Measurements from ENCODE around the gene ETS1. TPM values are rescaled to one million over a fixed set of nuclear protein-coding genes. Genes with fewer than 3 reads are reported as not detected.

Gene ETS1
- total RNA-seq, 1 donor from 2014 or later, result 53.4 TPM

DNA sequence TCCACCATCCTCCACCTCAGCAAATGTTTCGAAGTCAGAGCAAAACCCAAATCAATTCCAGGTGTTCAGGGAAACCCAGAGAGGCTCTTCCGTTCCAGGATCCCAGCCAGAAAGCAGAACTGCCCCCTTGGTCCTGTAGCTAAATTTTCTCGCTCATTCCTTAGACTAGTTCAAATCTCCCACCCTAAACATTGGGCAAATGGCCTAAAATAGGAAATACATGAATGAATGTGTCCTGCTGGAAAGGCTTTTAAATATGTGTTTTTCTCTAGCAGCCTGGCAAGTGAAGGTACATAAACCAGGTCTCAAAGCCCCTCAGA, 89.6 kb downstream of the ETS1 start:
- ATAC-seq, result no peak

DNA sequence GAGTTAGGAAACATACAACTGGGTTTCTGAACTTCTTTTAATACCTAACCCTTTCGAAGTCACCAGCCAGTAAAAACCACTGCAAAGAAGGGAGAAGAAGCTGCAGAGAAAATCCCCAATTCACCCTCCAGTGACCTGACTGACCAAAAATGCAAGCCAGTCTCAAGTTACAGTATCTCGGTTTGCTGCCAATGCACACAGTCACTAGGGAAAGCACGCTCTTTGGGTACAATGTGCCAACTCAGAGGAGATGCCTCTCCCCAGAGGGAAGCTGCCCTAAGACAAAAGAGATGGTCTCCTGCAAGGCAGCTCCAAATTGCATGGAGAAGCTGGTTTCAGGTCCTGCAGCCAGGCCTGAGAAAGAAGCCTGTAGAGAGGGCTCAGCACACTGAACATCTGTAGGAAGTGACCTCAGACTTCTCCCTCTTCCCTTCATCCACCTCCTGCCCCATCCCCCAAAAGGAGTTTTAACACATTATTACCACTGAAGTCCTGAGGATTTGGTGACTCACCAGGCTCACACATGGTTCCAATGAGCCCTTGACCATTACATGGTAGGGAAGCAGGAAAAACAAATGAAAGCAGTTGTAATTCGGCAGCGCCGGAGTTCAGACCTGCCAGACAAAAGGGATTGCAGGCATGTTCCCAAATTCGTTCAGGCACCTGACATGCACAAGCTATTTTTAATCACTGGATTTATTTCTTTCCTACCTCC, 90.1 kb downstream of the ETS1 start:
- peak; percentile 43 for DNase-seq
- peak; percentile 70 for ATAC-seq
- intact Hi-C loops (cut with micrococcal nuclease), result no loop called here

More for the DNA sequence above, 89.6 kb downstream of the ETS1 start:
- DNase-seq, result no peak
- intact Hi-C loops (cut with micrococcal nuclease), result no loop called here

DNA sequence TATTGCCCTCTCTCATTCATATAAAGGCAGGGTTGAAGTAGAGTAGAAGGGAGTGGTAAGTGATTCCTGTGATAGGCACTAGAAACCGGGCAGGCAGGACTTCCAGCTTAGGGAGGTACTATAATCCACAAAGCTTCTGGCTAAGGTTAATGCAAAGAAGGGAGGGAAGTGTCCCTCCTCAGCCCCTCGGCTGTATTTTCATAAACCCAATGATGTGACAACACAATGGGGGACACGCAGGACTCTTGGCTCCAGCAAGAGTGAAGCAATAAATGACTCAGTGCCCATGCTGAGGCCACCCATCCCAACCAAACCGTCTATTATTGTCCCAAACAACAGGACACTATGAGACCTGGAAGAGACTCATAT, 90.7 kb downstream of the ETS1 start:
- peak; percentile 36 for ATAC-seq

DNA sequence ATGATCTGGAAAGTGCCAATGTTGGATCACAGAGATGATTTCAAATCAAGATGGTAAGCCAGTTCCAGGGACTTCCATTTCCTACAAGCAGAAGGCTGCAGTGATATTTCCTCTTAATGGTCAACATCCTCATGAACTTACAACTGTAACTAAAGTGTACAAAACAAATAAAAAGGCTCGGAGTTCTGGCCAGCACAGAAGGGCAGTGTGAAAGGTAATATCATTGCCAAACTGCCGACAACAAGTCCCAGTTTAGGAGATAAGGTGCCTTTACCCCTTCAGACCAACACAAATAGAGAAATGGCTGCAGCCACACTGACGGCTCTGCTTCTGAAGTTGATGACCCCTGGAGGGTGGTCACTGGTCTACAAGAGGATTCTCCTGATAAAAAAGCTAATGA, 91.1 kb downstream of the ETS1 start:
- DNase-seq (no peak), ATAC-seq (peak; percentile 12)
- intact Hi-C loops (cut with micrococcal nuclease), result no loop called here

More for the DNA sequence above, 90.7 kb downstream of the ETS1 start:
- intact Hi-C loops (cut with micrococcal nuclease), result no loop called here
- no peak for DNase-seq

DNA sequence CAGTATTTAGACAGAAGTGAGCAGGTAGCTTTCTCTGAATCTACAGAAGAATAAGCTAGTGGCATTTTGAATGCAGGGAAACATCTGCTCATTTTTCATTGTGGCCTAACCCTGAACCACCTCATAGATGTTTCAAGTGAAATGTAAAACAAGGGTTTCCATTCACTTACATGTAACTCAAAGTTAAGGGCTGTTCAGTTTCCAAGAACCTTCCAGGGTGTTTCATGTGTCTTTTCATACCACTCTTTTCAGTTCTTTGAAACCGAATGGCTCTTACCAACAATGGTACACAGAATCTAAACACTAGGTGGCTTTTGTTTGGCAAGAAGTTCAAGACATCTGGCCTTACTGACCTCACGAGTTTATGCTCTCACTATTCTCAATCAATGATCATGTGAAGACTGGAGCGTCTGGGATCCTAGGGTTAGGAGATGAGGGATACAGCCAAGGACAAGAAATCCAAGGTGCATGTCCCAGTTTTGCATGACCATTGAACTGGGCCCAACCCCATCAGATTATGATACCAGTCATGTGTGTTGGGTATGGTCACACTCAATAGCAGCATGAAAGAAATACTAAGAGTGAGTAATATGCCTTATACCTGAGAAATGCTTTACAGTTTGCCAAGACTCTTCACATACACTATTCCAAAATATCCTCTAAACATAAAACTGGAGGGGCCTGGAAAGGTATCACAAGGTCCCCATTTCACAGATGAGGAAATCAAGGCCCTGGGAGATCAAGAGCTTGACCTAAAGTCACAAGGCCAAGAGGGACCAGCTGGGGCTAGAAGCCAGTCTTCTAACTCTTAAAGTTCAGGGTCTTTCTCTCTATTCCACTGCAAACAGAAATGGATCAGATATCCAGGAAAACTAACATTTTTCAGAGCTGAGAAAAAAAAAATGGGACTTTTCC, 92.7 kb downstream of the ETS1 start:
- intact Hi-C loops (cut with micrococcal nuclease), result no loop called here
- no peak for ATAC-seq
- no peak for DNase-seq

DNA sequence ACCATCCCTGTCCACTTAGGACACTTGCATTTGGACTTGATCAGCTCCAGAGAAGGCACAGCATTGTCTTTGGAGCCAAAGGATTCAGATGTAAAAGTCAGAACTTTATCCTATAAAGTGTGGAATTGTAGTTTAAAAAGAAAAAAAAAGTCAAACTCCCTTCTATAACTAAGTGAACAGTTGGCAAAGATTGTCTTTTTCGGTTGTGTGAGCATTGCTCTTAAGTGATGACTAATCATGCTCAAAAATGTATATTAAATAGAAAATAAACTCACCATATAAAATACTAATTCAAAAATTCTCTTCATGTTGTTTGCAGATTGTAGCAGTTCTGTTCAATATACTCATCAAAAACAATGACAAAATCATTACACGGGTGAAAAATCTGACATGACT, 93.8 kb downstream of the ETS1 start:
- no peak for DNase-seq
- no peak for ATAC-seq
- intact Hi-C loops (cut with micrococcal nuclease), result no loop called here

DNA sequence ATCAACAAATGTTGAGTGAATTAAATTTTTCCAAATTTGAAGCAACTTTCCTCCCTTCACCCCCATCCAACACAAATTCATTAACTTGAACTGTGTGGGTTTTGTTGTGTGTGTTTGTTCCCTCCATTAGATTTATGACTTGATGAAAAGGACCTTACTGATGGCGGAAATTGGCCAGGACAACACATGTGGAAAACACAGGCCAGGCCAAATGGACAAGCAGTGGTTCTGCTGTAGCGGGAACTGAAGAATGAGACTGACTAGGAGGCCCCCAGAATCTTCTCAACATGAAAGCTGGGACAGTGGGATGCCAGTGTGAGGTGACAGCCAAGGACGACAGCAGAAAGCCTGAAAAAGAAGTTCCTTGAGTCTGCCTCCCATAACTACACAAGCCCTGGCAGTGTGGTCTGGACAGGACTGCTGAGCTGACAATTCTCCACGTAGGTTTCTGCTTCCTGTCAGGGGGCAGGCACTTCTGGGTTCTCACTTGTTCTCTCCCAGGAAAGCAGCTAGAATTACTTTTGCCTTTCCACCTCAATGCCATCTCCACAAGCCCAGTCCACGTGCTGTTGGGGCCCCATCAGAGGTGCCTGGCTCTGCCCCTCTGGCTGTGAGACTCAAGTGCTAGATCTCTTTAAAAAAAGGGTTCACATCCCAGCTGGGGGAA, 94.3 kb downstream of the ETS1 start:
- intact Hi-C loops (cut with micrococcal nuclease), result no loop called here
- DNase-seq (no peak), ATAC-seq (no peak)

DNA sequence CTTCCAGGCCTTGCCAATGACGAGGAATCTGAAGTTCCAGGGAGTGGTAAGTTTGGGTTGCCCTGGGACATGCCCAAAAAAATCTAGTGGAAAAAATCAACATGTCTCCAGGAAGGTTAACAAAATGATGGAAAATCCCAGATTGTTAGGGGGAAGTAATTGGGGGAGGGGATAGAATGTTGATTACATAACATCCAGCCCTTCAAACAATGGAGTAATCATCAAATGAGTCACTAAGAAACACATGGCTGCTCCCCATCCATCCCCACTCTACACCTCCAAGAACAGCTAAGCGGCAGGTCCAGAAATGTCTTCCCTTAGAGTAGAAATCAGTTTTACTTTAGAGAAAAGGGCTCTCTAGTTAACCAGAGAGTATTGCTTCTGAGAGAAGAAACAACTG, 94.9 kb downstream of the ETS1 start:
- intact Hi-C loops (cut with micrococcal nuclease), result no loop called here
- DNase-seq, result no peak
- ATAC-seq, result no peak

DNA sequence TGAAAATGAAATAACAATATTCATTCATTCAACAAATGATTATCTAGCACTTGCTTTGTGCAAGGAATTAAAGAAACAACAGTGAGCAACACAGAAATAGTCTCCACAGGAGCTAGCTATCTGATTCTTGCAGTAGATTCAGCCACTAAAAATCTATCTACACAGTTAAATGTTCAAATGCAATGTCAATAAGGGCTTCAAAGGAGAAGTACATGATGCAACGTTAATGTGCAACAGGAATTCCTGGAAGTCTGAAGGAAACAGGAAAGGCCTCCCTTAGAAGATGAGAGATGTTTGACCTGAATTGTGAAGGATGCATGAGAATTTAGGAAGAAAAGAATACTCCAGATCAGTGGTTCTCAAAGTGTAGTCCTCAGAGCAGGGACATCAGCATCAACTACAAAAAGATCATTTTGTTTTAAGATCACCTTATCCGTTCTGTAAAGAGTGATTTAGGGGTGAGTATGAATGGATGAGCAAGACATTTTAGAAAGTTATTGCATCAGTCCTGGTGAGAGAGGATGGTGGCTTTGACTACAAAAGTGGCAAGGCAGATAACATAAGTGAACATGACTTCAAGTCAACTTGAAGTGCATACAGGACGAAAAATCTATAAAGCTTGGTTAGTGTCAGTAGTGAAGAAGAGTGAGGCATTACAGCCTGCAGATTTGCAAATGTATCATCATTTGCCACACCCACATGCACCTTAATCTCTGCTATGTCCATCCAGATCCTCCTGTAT, 96.0 kb downstream of the ETS1 start:
- intact Hi-C loops (cut with micrococcal nuclease), result no loop called here
- no peak for DNase-seq
- no peak for ATAC-seq

DNA sequence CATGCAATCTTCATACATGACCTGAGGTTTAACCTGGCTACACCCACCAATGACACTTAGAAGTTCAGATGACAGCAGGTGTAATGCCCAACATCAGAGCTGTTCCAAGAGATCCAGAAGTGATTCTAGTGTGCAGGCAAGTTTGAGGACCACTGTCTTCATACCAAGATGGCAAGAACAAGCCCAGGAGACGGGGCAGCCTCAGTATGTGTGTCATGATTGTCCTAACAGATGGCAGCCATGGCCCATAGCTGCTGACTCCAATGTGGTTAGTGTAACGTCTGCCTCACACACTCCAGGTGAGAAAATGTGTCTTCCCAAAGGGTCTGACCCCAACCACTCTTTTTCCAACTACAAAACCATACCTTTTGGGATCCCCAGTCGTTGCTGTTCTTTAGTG, 97.3 kb downstream of the ETS1 start:
- DNase-seq, result no peak
- intact Hi-C loops (cut with micrococcal nuclease), result no loop called here
- ATAC-seq, result no peak

DNA sequence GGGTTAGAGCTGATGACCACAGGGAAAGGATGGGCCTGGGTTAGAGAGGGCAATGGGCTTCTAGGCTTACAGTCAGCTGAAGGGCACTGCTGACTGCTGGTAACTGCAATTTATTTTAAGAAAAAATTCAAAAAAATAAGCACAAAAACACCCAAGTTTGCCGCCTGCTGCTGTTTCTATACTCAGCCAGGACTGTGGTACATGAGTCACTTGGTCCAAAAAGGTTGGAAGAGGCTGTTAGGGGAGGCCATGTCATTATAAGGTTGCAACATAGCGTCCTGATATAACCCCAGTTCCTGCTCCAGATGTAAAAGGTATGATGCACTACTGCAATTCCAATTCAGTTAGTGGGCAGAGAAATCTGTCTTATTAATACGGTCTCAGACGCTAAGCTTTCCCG, 98.9 kb downstream of the ETS1 start:
- DNase-seq (no peak), ATAC-seq (peak; percentile 86)
- intact Hi-C loops (cut with micrococcal nuclease), result no loop called here

DNA sequence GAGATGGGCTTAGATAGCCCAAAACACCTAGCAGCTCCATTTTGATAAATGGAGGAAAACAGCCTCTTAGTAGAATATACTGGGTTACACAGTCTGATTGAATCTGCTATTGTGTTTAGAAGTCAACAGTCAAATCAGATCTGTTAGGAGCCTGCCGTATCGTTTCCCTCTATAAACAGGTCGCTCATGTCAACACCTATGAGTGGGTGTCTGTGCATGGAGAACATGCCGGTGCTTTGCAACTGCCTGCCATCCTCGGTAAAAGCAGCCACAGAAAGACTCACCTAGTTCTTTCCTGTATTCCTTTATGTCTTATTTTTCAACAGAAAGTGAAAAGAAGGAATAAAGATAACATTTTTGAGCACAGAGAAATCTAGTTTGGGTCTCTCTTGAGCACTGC, 99.4 kb downstream of the ETS1 start:
- intact Hi-C loops (cut with micrococcal nuclease), result no loop called here
- peak; percentile 52 for DNase-seq
- peak; percentile 85 for ATAC-seq

DNA sequence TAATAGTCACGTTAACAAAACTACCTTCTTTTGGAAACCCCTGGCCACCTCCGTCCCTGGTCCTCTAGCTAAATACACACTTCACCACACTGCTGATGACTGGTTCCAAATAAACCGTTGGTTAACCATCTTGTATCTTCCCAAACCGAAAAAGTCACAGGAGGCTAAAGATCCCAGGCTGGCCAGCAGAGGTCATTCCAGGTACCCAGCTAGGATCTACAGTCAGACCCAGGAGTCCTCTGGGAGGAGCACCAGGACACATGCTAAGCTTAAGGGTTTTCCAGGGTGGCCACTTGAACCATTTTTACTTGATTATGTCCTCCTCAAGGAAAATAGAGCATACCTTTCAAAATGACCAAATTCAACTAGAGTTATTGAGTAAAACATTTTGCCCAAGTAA, 103.2 kb downstream of the ETS1 start:
- no peak for DNase-seq
- intact Hi-C loops (cut with micrococcal nuclease), result no loop called here
- no peak for ATAC-seq

DNA sequence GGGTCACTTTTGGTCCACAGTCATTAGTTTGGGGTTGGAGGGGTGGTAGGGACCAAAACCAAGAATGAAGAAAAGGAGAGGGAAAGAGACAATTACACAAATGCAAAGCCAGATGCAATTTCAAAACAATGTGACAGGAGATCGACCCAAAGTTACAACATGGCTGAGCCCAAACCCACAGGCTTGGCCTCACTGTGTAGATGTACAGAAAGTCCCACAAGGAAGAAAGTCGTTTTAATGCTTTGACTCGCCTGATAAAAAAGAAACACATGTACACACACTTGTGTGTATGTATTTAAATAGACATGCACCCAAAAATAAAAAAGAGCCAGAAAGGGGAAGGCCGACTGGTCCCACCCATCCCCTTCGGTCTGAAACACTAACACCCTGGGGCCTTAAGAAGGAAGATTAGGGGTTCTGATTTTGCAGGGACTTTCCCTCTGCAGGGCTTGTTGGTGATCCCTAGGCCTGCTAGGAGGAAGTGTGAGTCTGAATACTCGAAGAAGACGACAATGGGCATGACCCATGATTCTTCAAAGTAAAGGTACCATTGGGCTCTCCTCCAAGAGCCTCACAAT, 104.1 kb downstream of the ETS1 start:
- no peak for DNase-seq
- ATAC-seq, result no peak
- intact Hi-C loops (cut with micrococcal nuclease), result no loop called here

DNA sequence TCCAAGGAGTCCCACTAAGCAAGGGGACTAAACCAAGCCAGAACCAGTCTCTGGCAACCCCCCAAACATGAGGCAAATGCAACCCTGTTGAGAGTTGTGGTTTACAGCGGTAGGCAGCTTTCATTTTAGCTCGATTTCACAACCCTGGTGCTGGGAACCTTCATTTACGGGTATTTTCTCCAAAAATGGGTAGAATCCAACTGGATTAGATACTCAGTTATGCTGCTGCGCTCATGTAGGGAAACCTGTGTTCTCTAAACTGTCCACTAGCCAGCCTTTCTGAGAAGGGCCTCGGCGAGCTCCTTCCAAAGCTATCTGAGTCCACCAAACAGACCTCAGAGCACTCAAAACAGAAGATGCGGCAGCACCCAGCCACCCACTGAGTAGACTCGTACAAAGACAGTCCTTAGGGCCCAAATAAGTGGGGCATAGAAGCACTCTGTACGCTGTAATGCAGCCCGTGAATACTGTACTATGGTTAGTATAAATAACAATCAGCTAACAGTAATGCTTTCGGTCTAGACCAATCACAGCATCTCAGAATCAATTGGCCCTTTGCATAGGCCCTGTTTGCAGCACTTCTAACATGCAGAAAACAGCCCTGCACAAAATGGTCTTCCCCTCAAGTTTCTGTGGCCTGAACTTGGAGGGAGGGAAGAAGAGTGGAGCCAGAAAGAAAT, 104.7 kb downstream of the ETS1 start:
- ATAC-seq, result peak; percentile 42
- intact Hi-C loops (cut with micrococcal nuclease), result no loop called here
- DNase-seq, result no peak

DNA sequence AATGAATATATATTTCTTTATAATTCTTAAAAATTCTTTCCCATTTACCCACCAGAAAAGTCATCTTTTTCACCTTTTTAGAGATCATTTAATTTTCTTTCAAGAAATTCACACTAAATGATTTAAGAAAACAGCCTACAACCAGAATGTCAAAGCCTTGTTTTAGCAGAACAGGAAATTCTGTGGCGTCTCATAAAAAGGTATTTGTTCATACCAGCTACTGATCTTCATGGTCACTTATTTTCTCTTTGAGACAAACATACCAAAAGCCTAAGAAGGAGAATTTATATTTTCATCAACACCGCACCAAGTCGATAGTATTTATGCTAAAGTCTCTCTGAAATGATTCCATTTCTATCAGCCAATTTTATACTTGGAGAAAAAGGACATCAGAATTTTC, 105.3 kb downstream of the ETS1 start:
- ATAC-seq (no peak), DNase-seq (no peak)
- intact Hi-C loops (cut with micrococcal nuclease), result no loop called here

DNA sequence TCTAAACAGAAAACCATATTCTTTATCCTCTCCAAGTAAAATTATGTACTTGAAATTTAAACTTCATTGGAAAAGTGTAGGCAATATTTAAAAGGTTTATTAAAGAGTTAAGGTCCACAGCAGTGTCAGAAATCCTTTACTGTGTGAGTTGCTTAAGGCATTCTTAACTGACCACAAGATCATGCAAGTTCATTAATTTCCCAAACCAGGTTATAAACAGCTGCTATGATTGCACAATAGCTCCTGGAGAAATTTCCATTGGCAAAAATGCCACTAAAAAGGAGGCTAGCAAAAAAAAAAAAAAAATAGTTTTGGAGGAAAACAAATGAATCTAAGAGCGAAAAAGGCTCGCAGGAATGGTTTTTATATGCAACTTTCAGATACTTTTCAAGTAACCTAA, 106.2 kb downstream of the ETS1 start:
- intact Hi-C loops (cut with micrococcal nuclease), result no loop called here
- no peak for DNase-seq
- peak; percentile 69 for ATAC-seq

DNA sequence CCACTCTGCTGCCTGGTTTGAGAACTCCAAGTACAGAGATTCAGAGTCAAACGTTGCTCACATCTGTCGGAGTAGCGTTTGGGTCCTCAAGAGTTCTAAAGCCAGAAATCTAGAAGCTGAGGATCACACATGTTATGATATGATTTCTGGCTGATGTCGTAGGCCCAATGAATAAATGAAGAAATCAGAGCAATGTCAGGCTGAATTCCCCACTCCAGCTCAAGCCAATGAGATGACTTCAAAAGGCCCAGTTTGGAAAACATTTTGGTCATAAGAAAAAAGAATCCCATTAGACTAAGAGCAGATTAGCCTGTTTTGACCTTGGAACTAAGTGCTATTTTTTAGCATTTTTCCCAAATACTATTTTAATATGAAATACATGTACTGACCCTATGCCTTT, 106.7 kb downstream of the ETS1 start:
- ATAC-seq, result peak; percentile 55
- DNase-seq, result no peak
- intact Hi-C loops (cut with micrococcal nuclease), result no loop called here

DNA sequence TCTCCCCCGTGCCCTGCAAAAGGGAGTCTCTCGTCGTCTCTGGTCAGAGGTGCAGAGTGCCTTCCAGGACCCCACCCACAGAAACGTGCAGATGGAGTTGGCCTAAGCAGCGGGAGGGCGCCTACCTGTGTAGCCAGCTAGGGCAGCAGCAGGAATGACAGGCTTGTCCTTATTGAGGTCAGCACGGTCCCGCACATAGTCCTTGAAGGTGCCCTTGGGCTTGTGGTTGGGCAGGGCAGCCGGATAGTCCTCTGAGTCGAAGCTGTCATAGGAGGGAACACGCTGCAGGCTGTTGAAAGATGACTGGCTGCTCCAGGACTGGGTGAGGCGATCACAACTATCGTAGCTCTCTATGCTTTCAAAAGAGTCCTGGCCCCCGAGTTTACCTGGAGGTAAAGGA, 107.3 kb downstream of the ETS1 start:
- ATAC-seq (peak; percentile 71), DNase-seq (peak; percentile 63)
- intact Hi-C loops (cut with micrococcal nuclease), result no loop called here

All from left ventricle myocardium superior (tissue), 1 donor.